ENCODE data around the gene FUT4. TPM values are rescaled to one million over a fixed set of nuclear protein-coding genes. Genes with fewer than 3 reads are reported as not detected.

Gene FUT4
- total RNA-seq, 1 donor from 2014 or later: 3.0 TPM

DNA sequence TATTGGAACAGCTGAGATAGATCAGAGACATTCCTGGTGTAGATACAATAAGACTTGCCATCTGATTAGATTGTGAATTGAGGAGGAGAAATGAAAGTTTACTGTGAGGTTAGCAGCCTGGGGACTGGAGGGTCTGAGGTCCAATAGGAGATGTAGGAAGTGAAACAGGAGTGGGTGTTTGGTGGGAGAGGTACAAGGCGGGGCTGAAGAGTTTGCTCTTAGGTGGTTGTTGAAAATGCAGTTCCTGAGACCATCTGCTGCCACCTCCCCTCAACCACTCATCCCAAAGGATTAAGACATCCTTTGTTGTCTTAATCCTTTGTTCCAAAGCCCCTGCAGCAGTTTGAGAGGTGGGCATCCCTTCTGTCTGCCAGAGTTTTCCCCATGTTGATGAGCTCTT, 38.2 kb downstream of the FUT4 start:
- H3K36me3 Mint-ChIP-seq (ENCODE audit: unreplicated experiment): no peaks in the 10 kb centered on the region
- no peaks in the 10 kb centered on the region for H3K4me1 Mint-ChIP-seq (ENCODE audit: unreplicated experiment)
- no peak overlapping the region for H3K4me3 Mint-ChIP-seq (ENCODE audit: unreplicated experiment)
- no peak for DNase-seq (ENCODE audit: extremely low spot score, unreplicated experiment)
- no peak for TF ChIP-seq CTCF (IDR thresholded peaks at IDR 0.05)
- H3K27me3 Mint-ChIP-seq (ENCODE audit: unreplicated experiment): no peaks in the 10 kb centered on the region
- H3K9me3 Mint-ChIP-seq (ENCODE audit: unreplicated experiment): no peaks in the 10 kb centered on the region
- H3K27ac Mint-ChIP-seq (ENCODE audit: unreplicated experiment): no peak overlapping the region

DNA sequence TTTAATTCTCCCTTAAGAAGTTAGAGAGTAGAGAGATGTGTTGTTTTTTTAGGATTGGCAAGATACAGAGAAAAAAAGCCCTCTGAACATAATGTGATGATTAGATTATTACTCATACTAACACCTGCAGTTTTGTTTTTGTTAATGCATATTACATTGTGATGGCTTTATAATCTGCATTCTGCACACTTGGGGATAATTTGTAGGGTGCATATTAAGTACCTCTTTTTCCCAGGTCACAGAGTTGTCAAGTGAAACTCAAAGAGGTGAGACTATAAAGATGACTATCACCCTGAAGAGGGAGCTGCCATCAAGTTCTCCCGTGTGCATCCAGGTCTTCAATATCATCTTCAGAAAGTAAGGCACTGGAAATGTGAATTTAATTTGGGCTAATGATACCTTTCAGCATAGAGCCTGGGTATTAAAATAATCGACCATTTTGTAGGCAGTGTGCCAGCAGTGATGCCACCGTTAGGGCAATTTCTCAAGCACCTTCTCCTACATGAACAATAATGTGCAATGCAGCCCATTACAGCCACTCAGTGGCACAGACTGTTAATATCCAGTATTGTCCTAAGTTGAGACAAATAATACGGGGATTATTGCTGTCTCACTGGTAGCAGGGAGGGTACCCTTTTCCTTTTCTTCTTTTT, 39.6 kb downstream of the FUT4 start:
- no peaks in the 10 kb centered on the region for H3K36me3 Mint-ChIP-seq (ENCODE audit: unreplicated experiment)
- H3K27me3 Mint-ChIP-seq (ENCODE audit: unreplicated experiment): peaks cover 5% of the 10 kb centered on the region
- H3K9me3 Mint-ChIP-seq (ENCODE audit: unreplicated experiment): no peaks in the 10 kb centered on the region
- no peak for TF ChIP-seq CTCF (IDR thresholded peaks at IDR 0.05)
- no peaks in the 10 kb centered on the region for H3K4me1 Mint-ChIP-seq (ENCODE audit: unreplicated experiment)
- no peak for DNase-seq (ENCODE audit: extremely low spot score, unreplicated experiment)
- no peak overlapping the region for H3K27ac Mint-ChIP-seq (ENCODE audit: unreplicated experiment)
- H3K4me3 Mint-ChIP-seq (ENCODE audit: unreplicated experiment): no peak overlapping the region

DNA sequence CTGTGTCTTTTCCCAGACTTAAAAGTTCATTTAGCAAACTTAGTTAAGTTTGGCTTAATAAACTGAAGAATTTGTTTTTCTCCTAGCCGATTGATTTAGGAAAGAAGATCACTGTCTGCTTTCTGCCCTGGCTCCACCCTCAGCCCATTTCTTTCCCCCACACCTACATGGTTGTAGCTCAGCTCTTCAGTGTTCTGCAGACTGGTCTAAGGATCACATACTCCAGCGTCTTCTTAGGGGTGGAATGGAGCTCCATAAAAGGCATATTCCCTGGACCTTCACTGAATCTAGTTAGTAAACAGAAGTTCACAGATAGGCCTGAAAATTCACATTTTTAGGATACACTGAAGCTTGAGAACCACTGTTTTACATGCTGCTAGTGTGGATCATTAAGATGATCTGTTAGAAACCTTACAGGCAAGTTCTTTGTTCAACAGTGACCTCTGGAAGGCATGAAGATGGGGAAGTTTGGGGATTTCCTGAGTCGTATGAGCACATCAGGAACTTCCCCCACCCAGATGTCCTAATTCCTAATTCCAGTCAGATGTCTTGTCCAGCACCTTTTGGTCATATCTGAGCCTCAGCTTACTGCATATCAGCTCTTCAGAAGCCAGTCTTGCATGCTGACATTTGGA, 40.3 kb downstream of the FUT4 start:
- no peak for DNase-seq (ENCODE audit: extremely low spot score, unreplicated experiment)
- H3K27me3 Mint-ChIP-seq (ENCODE audit: unreplicated experiment): peaks cover 5% of the 10 kb centered on the region
- H3K27ac Mint-ChIP-seq (ENCODE audit: unreplicated experiment): no peak overlapping the region
- TF ChIP-seq CTCF (IDR thresholded peaks at IDR 0.05): no peak
- H3K9me3 Mint-ChIP-seq (ENCODE audit: unreplicated experiment): no peaks in the 10 kb centered on the region
- peaks cover 2% of the 10 kb centered on the region for H3K36me3 Mint-ChIP-seq (ENCODE audit: unreplicated experiment)
- no peaks in the 10 kb centered on the region for H3K4me1 Mint-ChIP-seq (ENCODE audit: unreplicated experiment)
- H3K4me3 Mint-ChIP-seq (ENCODE audit: unreplicated experiment): no peak overlapping the region

- DNase-seq (ENCODE audit: extremely low spot score, unreplicated experiment): no peak
- Mint-ChIP-seq H3K27me3 (ENCODE audit: unreplicated experiment) (peaks cover 10% of the 10 kb centered on the region), H3K27ac (ENCODE audit: unreplicated experiment) (no peak overlapping the region), H3K9me3 (ENCODE audit: unreplicated experiment) (no peaks in the 10 kb centered on the region), H3K4me3 (ENCODE audit: unreplicated experiment) (no peak overlapping the region), H3K36me3 (ENCODE audit: unreplicated experiment) (peaks cover 7% of the 10 kb centered on the region), H3K4me1 (ENCODE audit: unreplicated experiment) (no peaks in the 10 kb centered on the region)
- TF ChIP-seq CTCF (IDR thresholded peaks at IDR 0.05): no peak
Observed at GRCh38 chr11:94584978-94585377, 41.3 kb downstream of the FUT4 start.

GRCh38 chr11:94585399-94585798, 41.7 kb downstream of the FUT4 start:
- Mint-ChIP-seq H3K36me3 (ENCODE audit: unreplicated experiment) (peaks cover 7% of the 10 kb centered on the region), H3K4me3 (ENCODE audit: unreplicated experiment) (no peak overlapping the region), H3K27me3 (ENCODE audit: unreplicated experiment) (peaks cover 14% of the 10 kb centered on the region), H3K4me1 (ENCODE audit: unreplicated experiment) (no peaks in the 10 kb centered on the region), H3K27ac (ENCODE audit: unreplicated experiment) (no peak overlapping the region), H3K9me3 (ENCODE audit: unreplicated experiment) (no peaks in the 10 kb centered on the region)
- no peak for DNase-seq (ENCODE audit: extremely low spot score, unreplicated experiment)
- TF ChIP-seq CTCF (IDR thresholded peaks at IDR 0.05): no peak
